H9 (cell line): ENCODE results near the gene RPGRIP1L. TPM values are rescaled to one million over a fixed set of nuclear protein-coding genes. Genes with fewer than 3 reads are reported as not detected.

Experiments
- DNase-seq: peaks from one replicate; pipeline ENCODE4 v3.0.0-alpha.2; 2017
- H2AFZ ChIP-seq: one replicate; pipeline ENCODE4 v1.6.1; 2013; ENCODE audit warnings: mild to moderate bottlenecking, low read length, control low read depth, moderate library complexity
- H2AK5ac ChIP-seq: 2 replicates; pipeline ENCODE4 v1.6.1; 2013; ENCODE audit warnings: low read length, control low read depth, mixed read lengths; ENCODE audit not compliant: insufficient read length
- H2BK120ac ChIP-seq: one replicate; pipeline ENCODE4 v1.6.1; 2013; ENCODE audit warnings: low read depth, mild to moderate bottlenecking, low read length, control low read depth, inconsistent platforms; ENCODE audit not compliant: poor library complexity, severe bottlenecking
- H2BK12ac ChIP-seq: 2 replicates; pipeline ENCODE4 v1.6.1; 2013; ENCODE audit warnings: low read length, control low read depth, mixed read lengths, low read depth; ENCODE audit not compliant: insufficient read length
- H2BK15ac ChIP-seq: 2 replicates; pipeline ENCODE4 v1.6.1; 2013; ENCODE audit warnings: low read depth, low read length, control low read depth
- H2BK20ac ChIP-seq: one replicate; pipeline ENCODE4 v1.6.1; 2013; ENCODE audit warnings: low read depth, mild to moderate bottlenecking, low read length, control low read depth, inconsistent platforms; ENCODE audit not compliant: poor library complexity, severe bottlenecking
- H2BK5ac ChIP-seq: 2 replicates; pipeline ENCODE4 v1.6.1; 2013; ENCODE audit warnings: low read length, control low read depth, mixed read lengths; ENCODE audit not compliant: insufficient read length
- H3K14ac ChIP-seq: 2 replicates; pipeline ENCODE4 v1.6.1; 2013; ENCODE audit warnings: low read length, control low read depth; ENCODE audit not compliant: insufficient read depth
- H3K18ac ChIP-seq: 2 replicates; pipeline ENCODE4 v1.6.1; 2013; ENCODE audit warnings: low read depth, mild to moderate bottlenecking, mixed read lengths, low read length, control low read depth; ENCODE audit not compliant: insufficient read length
- H3K23ac ChIP-seq: 2 replicates; pipeline ENCODE4 v1.6.1; 2013; ENCODE audit warnings: low read length, control low read depth, mixed read lengths, low read depth; ENCODE audit not compliant: insufficient read length
- H3K23me2 ChIP-seq: 2 replicates; pipeline ENCODE4 v1.6.1; 2013; ENCODE audit warnings: low read depth, mild to moderate bottlenecking, mixed read lengths, low read length, control low read depth; ENCODE audit not compliant: insufficient read length, poor library complexity, severe bottlenecking
- H3K27ac ChIP-seq: 2 replicates; pipeline ENCODE4 v1.5.1; 2013; ENCODE audit warnings: low read length, control low read depth, mixed read lengths, low read depth; ENCODE audit not compliant: insufficient read length
- H3K27me3 ChIP-seq: 2 replicates; pipeline ENCODE4 v1.6.1; 2013; ENCODE audit warnings: low read length, control low read depth, inconsistent platforms; ENCODE audit not compliant: insufficient read depth
- H3K4ac ChIP-seq: 2 replicates; pipeline ENCODE4 v1.6.1; 2013; ENCODE audit warnings: low read depth, mild to moderate bottlenecking, control low read depth, inconsistent platforms, low read length, moderate library complexity
- H3K4me1 ChIP-seq: 2 replicates; pipeline ENCODE4 v1.6.1; 2013; ENCODE audit warnings: low read length, control low read depth, inconsistent platforms; ENCODE audit not compliant: insufficient read depth
- H3K4me2 ChIP-seq: 2 replicates; pipeline ENCODE4 v1.6.1; 2013; ENCODE audit warnings: low read length, control low read depth, mixed read lengths; ENCODE audit not compliant: insufficient read length, insufficient read depth
- H3K56ac ChIP-seq: 2 replicates; pipeline ENCODE4 v1.6.1; 2013; ENCODE audit warnings: low read depth, mild to moderate bottlenecking, mixed read lengths, low read length, control low read depth; ENCODE audit not compliant: insufficient read length
- H3K79me1 ChIP-seq: 2 replicates; pipeline ENCODE4 v1.6.1; 2013; ENCODE audit warnings: low read depth, mild to moderate bottlenecking, moderate library complexity, low read length, control low read depth, inconsistent platforms; ENCODE audit not compliant: insufficient read depth, poor library complexity, severe bottlenecking
- H3K79me2 ChIP-seq: 2 replicates; pipeline ENCODE4 v1.6.1; 2013; ENCODE audit warnings: low read length, control low read depth, inconsistent platforms; ENCODE audit not compliant: insufficient read depth
- H3K9ac ChIP-seq: 2 replicates; pipeline ENCODE4 v1.6.1; 2013; ENCODE audit warnings: low read length, control low read depth, mixed read lengths; ENCODE audit not compliant: insufficient read length; ENCODE audit errors: extremely low read depth
- H3K9me3 ChIP-seq: one replicate; pipeline ENCODE4 v1.6.1; 2013; ENCODE audit warnings: low read depth, low read length, inconsistent platforms; ENCODE audit not compliant: control insufficient read depth
- H3T11ph ChIP-seq: one replicate; pipeline ENCODE4 v1.6.1; 2013; ENCODE audit warnings: mild to moderate bottlenecking, low read length, control low read depth, inconsistent platforms
- H4K20me1 ChIP-seq: one replicate; pipeline ENCODE4 v1.6.1; 2013; ENCODE audit not compliant: control insufficient read depth, insufficient read length, insufficient read depth
- H4K5ac ChIP-seq: 2 replicates; pipeline ENCODE4 v1.6.1; 2013; ENCODE audit warnings: low read depth, mild to moderate bottlenecking, mixed read lengths, low read length, control low read depth; ENCODE audit not compliant: insufficient read length
- H4K8ac ChIP-seq: replicated peaks from 2 replicates; pipeline ENCODE4 v1.6.1; 2013; ENCODE audit warnings: low read length, control low read depth, mixed read lengths, low read depth; ENCODE audit not compliant: insufficient read length
- H4K91ac ChIP-seq: 2 replicates; pipeline ENCODE4 v1.6.1; 2013; ENCODE audit warnings: low read depth, mild to moderate bottlenecking, moderate library complexity, mixed read lengths, low read length, control low read depth; ENCODE audit not compliant: insufficient read length
- H3K27ac Mint-ChIP-seq, 3 experiments: 2 replicates in 2 of 3; 3 replicates in 1 of 3; pipeline ENCODE4 v1.8.0; 2020 to 2021; ENCODE audit warnings: mixed read lengths in 3 of 3, mild to moderate bottlenecking in 1 of 3, moderate library complexity in 1 of 3
- H3K27me3 Mint-ChIP-seq: 2 replicates; pipeline ENCODE4 v1.8.0; 2021; ENCODE audit warnings: low read depth, mild to moderate bottlenecking, moderate library complexity, mixed read lengths
- H3K36me3 Mint-ChIP-seq, 3 experiments: 2 replicates in 2 of 3; 3 replicates in 1 of 3; pipeline ENCODE4 v1.8.0; 2020 to 2021; ENCODE audit warnings: low read depth in 3 of 3, mixed read lengths in 3 of 3; ENCODE audit not compliant: insufficient read depth in 1 of 3
- H3K4me1 Mint-ChIP-seq, 2 experiments: 2 replicates each; pipeline ENCODE4 v1.8.0; 2020; ENCODE audit warnings: mixed read lengths in 2 of 2
- H3K4me3 Mint-ChIP-seq, 2 experiments: 2 replicates in 1 of 2; 3 replicates in 1 of 2; pipeline ENCODE4 v1.8.0; 2020 to 2021; ENCODE audit warnings: mild to moderate bottlenecking in 2 of 2, mixed read lengths in 2 of 2, moderate library complexity in 1 of 2
- H3K9me3 Mint-ChIP-seq, 2 experiments: 2 replicates in 1 of 2; 3 replicates in 1 of 2; pipeline ENCODE4 v1.8.0; 2020; ENCODE audit warnings: mild to moderate bottlenecking in 2 of 2, mixed read lengths in 2 of 2, moderate library complexity in 1 of 2
- WGBS: extraction: QIAGEN DNeasy Blood & Tissue Kit; methylation state at CpG from one replicate; pipeline ENCODE4 v1.1.7; 2013; ENCODE audit warnings: missing lambda C conversion rate, low lambda C conversion rate, mixed read lengths; ENCODE audit not compliant: insufficient read length; ENCODE audit errors: extremely low coverage; 5-methylcytosine and 5-hydroxymethylcytosine counted together
- total RNA-seq: library from RNA; stranded (reverse); gene quantifications from 2 replicates; pipeline ENCODE4 v1.2.1, GENCODE V29; 2021
- TF ChIP-seq, protein P1 (sequence below): fragments of 200-600 bp; sonication (generic); conservative IDR thresholded peaks from 3 replicates; pipeline ENCODE4 v1.8.0; 2021; ENCODE audit warnings: antibody characterized with exemption, mild to moderate bottlenecking

Gene RPGRIP1L
- total RNA-seq, 1 experiment from 2014 or later = 11.7 TPM

- no peak overlapping the region for H3K14ac ChIP-seq
- H3K27ac ChIP-seq = no peak overlapping the region
- no peak overlapping the region for H4K8ac ChIP-seq
- no peaks in the 10 kb centered on the region for H3K4me1 ChIP-seq
- no peaks in the 10 kb centered on the region for H4K20me1 ChIP-seq
- H3K36me3 Mint-ChIP-seq = peaks cover 2 to 11% (median 4%) of the 10 kb centered on the region in 3 experiments; a peak in 4 of 7 replicates
- H3K9me3 Mint-ChIP-seq = peaks cover 5 to 7% of the 10 kb centered on the region in 2 experiments; a peak in 3 of 5 replicates
- no peak overlapping the region for H3K4me2 ChIP-seq
- H4K91ac ChIP-seq = no peak overlapping the region
- no peaks in the 10 kb centered on the region for H3K9me3 ChIP-seq
- no peak overlapping the region for H3K9ac ChIP-seq
- H3K4me3 Mint-ChIP-seq = no peak overlapping the region
- H2BK20ac ChIP-seq = no peak overlapping the region
- H3K56ac ChIP-seq = no peak overlapping the region
- no peaks in the 10 kb centered on the region for H3K79me2 ChIP-seq
- H3K23ac ChIP-seq = no peak overlapping the region
- H4K5ac ChIP-seq = no peak overlapping the region
- peak overlapping the region in 1 of 3 experiments; percentile 76; a peak in 1 of 7 replicates for H3K27ac Mint-ChIP-seq
- no peak for DNase-seq
- H3K23me2 ChIP-seq = no peaks in the 10 kb centered on the region
- no peaks in the 10 kb centered on the region for H3K27me3 Mint-ChIP-seq
- H2BK12ac ChIP-seq = no peak overlapping the region
- no peak overlapping the region for H2BK5ac ChIP-seq
- H2AK5ac ChIP-seq = no peak overlapping the region
- WGBS = no CpG with 5 or more reads among the region's 4 CpGs
- no peaks in the 10 kb centered on the region for H3K27me3 ChIP-seq
- H2AFZ ChIP-seq = no peak overlapping the region
- H3T11ph ChIP-seq = no peak overlapping the region
- TF ChIP-seq, protein P1, sequence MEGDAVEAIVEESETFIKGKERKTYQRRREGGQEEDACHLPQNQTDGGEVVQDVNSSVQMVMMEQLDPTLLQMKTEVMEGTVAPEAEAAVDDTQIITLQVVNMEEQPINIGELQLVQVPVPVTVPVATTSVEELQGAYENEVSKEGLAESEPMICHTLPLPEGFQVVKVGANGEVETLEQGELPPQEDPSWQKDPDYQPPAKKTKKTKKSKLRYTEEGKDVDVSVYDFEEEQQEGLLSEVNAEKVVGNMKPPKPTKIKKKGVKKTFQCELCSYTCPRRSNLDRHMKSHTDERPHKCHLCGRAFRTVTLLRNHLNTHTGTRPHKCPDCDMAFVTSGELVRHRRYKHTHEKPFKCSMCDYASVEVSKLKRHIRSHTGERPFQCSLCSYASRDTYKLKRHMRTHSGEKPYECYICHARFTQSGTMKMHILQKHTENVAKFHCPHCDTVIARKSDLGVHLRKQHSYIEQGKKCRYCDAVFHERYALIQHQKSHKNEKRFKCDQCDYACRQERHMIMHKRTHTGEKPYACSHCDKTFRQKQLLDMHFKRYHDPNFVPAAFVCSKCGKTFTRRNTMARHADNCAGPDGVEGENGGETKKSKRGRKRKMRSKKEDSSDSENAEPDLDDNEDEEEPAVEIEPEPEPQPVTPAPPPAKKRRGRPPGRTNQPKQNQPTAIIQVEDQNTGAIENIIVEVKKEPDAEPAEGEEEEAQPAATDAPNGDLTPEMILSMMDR = no peak
- no peak overlapping the region for H3K4ac ChIP-seq
- H3K18ac ChIP-seq = no peak overlapping the region
- no peak overlapping the region for H2BK15ac ChIP-seq
- H3K4me1 Mint-ChIP-seq = peaks cover 3 to 7% of the 10 kb centered on the region in 2 experiments; a peak in 2 of 4 replicates
- no peaks in the 10 kb centered on the region for H3K79me1 ChIP-seq
- no peak overlapping the region for H2BK120ac ChIP-seq
Measured at GRCh38 chr16:53626161-53626560, 77.5 kb downstream of the RPGRIP1L start.
